Measurements from ENCODE around the gene MAVS.

Gene MAVS

GRCh38 chr20:3804254-3804751 is 42.3 kb upstream of the MAVS start:
- ChIA-PET CTCF (interaction anchor here (1.2 to 2.5 kb wide), 3 partner anchors 11 to 32 kb away, joined by 4 to 7 read pairs (median 5); partner anchors contain the start of gene CENPB), POLR2A (interaction anchor here (1.8 kb wide), 1 partner anchor 14 kb away, joined by 4 read pairs; no protein-coding TSS in a partner anchor)
- TF ChIP-seq, protein P1, sequence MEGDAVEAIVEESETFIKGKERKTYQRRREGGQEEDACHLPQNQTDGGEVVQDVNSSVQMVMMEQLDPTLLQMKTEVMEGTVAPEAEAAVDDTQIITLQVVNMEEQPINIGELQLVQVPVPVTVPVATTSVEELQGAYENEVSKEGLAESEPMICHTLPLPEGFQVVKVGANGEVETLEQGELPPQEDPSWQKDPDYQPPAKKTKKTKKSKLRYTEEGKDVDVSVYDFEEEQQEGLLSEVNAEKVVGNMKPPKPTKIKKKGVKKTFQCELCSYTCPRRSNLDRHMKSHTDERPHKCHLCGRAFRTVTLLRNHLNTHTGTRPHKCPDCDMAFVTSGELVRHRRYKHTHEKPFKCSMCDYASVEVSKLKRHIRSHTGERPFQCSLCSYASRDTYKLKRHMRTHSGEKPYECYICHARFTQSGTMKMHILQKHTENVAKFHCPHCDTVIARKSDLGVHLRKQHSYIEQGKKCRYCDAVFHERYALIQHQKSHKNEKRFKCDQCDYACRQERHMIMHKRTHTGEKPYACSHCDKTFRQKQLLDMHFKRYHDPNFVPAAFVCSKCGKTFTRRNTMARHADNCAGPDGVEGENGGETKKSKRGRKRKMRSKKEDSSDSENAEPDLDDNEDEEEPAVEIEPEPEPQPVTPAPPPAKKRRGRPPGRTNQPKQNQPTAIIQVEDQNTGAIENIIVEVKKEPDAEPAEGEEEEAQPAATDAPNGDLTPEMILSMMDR (IDR thresholded peaks at IDR 0.05; ENCODE audit: control extremely low read depth, extremely low read depth, low read depth, missing control alignments), result no peak
- no peak for DNase-seq (ENCODE audit: extremely low spot score)

DNA sequence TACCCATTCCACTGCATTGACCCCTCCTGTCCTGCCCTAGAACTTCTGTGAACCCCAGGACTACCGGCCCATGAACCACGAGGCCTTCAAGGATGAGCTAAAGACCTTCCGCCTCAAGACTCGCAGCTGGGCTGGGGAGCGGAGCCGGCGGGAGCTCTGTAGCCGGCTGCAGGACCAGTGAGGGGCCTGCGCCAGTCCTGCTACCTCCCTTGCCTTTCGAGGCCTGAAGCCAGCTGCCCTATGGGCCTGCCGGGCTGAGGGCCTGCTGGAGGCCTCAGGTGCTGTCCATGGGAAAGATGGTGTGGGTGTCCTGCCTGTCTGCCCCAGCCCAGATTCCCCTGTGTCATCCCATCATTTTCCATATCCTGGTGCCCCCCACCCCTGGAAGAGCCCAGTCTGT is 41.9 kb upstream of the MAVS start:
- POLR2A ChIA-PET, result interaction anchor here (0.5 to 1.8 kb wide), 2 partner anchors 9 to 14 kb away, joined by 4 to 6 read pairs; partner anchors contain the start of gene CDC25B

DNA sequence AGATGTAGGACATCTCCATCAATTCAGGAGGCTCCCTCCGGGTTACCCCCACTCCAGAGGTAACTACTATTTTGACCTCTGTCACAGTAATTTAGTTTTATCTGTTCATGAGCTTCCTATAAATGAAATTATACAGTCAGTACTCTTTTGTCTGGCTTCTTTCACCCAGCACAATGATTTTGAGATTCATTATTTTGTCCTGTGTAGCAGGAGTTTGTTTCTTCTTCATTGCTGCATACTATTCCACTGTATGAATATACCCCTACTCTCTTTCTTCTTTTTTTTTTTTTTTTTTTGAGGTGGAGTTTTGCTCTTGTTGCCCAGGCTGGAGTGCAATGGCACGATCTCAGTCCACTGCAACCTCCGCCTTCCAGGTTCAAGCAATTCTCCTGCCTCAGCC is 38.1 kb upstream of the MAVS start:
- no peak for DNase-seq (ENCODE audit: extremely low spot score)
- ChIA-PET POLR2A (no interaction called here), CTCF (no interaction called here)
- TF ChIP-seq, protein P1 (IDR thresholded peaks at IDR 0.05; ENCODE audit: control extremely low read depth, extremely low read depth, low read depth, missing control alignments), result no peak

More for the DNA sequence above, 41.9 kb upstream of the MAVS start:
- DNase-seq (ENCODE audit: extremely low spot score), result no peak
- CTCF ChIA-PET, result interaction anchor here (1.2 to 2.5 kb wide), 3 partner anchors 10 to 31 kb away, joined by 4 to 7 read pairs (median 5); partner anchors contain the start of gene CENPB
- TF ChIP-seq, protein P1 (IDR thresholded peaks at IDR 0.05; ENCODE audit: control extremely low read depth, extremely low read depth, low read depth, missing control alignments), result no peak

- CTCF ChIA-PET, result interaction anchor here (0.8 to 1.4 kb wide), 3 partner anchors 16 to 25 kb away, joined by 3 to 4 read pairs (median 3); partner anchors contain the start of gene CENPB
- no peak for DNase-seq (ENCODE audit: extremely low spot score)
- POLR2A ChIA-PET, result interaction anchor here (0.5 kb wide), 1 partner anchor 34 kb away, joined by 3 read pairs; no protein-coding TSS in a partner anchor
- TF ChIP-seq, protein P1 (IDR thresholded peaks at IDR 0.05; ENCODE audit: control extremely low read depth, extremely low read depth, low read depth, missing control alignments), result no peak
Observed at GRCh38 chr20:3811467-3812258, 35.0 kb upstream of the MAVS start.

DNA sequence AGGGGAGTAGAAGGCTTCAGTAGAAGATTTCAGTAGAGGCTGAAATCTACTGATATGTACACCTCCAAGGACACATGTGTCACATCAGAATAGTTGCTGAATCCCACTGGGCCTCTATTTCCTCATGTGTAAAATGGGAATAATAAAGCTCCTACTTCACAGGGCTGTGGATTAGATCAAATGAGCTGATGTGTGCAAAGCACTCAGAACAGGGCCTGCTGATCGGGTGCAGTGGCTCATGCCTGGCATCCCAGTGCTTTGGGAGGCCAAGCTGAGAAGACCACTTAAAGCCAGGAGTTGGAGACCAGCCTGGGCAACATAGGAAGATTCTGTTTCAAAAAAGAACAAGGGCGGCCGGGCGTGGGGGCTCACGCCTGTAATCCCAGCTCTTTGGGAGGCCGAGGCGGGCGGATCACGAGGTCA is 34.4 kb upstream of the MAVS start:
- DNase-seq (ENCODE audit: extremely low spot score), result no peak
- CTCF ChIA-PET, result interaction anchor here (1.4 kb wide), 1 partner anchor 25 kb away, joined by 3 read pairs; no protein-coding TSS in a partner anchor
- TF ChIP-seq, protein P1 (IDR thresholded peaks at IDR 0.05; ENCODE audit: control extremely low read depth, extremely low read depth, low read depth, missing control alignments), result no peak
- POLR2A ChIA-PET, result interaction anchor here (0.5 kb wide), 1 partner anchor 33 kb away, joined by 3 read pairs; no protein-coding TSS in a partner anchor

- DNase-seq (ENCODE audit: extremely low spot score), result no peak
- CTCF ChIA-PET, result interaction anchor here (1.2 to 2.0 kb wide), 5 partner anchors 12 to 136 kb away, joined by 3 to 6 read pairs (median 3); partner anchors contain the start of gene CENPB
- TF ChIP-seq, protein P1 (IDR thresholded peaks at IDR 0.05; ENCODE audit: control extremely low read depth, extremely low read depth, low read depth, missing control alignments), result no peak
- POLR2A ChIA-PET, result no interaction called here
Observed at GRCh38 chr20:3812975-3813847, 33.4 kb upstream of the MAVS start.

Data from GM10248 (cell line).